GM10266 (cell line): ENCODE measurements around the gene ARMH3.
"Not testable (repeated sequence)": the region's sequence is repeated elsewhere in the genome, so short reads cannot be mapped to it uniquely, and the experiment has no call there.

Experiments used
- DNase-seq: peaks from one replicate; pipeline ENCODE4 v3.0.0; 2012; ENCODE audit errors: extremely low spot score
- TF ChIP-seq, protein P1 (sequence below): IDR thresholded peaks from 2 replicates; pipeline ENCODE4 v1.5.1; 2012; ENCODE audit warnings: mild to moderate bottlenecking, low read depth; ENCODE audit not compliant: control insufficient read depth, insufficient read depth; ENCODE audit errors: missing control alignments

Gene ARMH3

DNA sequence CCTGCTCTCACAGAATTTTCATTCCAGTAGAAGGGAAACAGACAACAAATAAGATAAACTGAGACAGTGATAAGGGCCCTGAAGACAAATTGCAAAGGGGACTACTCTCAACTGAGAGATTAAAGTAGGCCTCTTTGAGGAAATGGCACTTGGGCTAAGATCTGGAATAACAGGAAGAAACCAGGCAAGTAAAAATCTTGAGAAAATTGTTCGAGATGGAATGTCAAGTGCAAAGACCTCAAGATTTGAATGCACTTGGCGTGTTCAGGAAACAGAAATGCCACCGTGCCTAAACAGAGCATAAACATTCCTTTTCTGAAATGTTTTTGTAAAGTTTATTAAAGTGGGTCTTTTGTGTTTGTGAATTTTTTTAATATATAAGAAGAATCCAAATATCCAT lies 10.7 kb downstream of the ARMH3 start:
- TF ChIP-seq, protein P1, sequence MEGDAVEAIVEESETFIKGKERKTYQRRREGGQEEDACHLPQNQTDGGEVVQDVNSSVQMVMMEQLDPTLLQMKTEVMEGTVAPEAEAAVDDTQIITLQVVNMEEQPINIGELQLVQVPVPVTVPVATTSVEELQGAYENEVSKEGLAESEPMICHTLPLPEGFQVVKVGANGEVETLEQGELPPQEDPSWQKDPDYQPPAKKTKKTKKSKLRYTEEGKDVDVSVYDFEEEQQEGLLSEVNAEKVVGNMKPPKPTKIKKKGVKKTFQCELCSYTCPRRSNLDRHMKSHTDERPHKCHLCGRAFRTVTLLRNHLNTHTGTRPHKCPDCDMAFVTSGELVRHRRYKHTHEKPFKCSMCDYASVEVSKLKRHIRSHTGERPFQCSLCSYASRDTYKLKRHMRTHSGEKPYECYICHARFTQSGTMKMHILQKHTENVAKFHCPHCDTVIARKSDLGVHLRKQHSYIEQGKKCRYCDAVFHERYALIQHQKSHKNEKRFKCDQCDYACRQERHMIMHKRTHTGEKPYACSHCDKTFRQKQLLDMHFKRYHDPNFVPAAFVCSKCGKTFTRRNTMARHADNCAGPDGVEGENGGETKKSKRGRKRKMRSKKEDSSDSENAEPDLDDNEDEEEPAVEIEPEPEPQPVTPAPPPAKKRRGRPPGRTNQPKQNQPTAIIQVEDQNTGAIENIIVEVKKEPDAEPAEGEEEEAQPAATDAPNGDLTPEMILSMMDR = no peak
- DNase-seq = no peak

DNA sequence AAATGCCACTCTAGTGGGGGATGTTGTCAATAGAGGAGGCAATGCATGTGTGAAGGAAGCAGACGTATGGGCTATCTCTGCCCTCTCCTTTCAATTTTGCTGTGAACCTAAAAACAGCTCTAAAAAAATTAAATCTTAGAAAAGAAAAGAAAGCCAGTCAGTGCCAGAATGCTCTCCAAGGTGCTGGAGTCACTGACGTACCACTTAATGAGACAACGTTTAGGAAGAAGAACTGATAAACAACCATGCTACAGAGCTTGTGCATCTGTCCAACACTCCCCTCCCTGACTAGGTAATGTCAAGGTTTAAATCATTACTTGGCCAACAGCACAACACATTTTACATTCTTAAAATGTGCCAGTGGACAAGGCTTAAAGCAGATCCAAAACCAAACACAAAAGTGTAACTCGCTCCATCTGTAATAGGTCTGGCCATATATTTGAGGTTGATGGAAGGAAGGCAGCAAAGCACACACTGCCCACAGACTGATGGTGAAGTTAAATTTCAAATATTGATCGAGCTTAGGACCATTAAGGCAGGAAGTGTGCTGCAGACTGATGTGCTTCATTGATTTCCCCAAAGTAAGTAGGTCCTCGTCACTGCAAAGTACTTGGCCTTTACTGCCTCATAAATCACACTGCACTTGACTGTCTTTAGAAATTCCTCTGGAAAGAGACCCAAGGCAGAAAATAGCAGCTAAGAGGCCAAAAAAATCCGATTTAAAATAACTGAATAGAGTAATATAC lies 15.5 kb downstream of the ARMH3 start:
- TF ChIP-seq, protein P1 = no peak
- no peak for DNase-seq

DNA sequence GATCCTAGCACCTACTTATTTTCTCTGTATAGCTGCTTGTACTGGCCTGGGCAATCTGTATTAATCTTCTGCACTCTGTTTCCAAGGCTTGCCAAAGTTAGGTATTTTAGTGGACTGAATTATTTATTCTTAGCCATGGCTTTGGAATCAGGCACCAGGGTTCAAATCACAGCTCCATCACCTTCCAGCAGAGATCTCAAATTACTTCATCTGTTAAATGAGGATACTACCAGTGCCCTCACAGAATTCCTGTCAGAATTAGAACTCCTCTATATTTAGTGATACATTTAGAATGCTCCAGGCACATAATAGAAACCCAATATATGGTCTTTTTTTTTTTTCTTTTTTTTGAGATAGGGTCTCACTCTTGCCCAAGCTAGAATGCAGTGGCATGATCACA lies 17.6 kb downstream of the ARMH3 start:
- TF ChIP-seq, protein P1 = no peak
- DNase-seq = no peak

DNA sequence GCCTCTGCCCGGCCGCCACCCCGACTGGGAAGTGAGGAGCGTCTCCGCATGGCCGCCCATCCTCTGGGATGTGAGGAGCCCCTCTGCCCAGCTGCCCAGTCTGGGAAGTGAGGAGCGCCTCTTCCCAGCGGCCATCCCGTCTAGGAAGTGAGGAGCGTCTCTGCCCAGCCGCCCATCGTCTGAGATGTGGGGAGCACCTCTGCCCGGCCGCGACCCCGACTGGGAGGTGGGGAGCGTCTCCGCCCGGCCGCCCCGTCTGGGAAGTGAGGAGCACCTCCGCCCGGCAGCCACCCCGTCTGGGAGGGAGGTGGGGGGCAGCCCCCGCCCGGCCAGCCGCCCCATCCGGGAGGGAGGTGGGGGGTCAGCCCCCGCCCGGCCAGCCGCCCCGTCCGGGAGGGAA lies 20.2 kb downstream of the ARMH3 start:
- DNase-seq = not testable (repeated sequence)

DNA sequence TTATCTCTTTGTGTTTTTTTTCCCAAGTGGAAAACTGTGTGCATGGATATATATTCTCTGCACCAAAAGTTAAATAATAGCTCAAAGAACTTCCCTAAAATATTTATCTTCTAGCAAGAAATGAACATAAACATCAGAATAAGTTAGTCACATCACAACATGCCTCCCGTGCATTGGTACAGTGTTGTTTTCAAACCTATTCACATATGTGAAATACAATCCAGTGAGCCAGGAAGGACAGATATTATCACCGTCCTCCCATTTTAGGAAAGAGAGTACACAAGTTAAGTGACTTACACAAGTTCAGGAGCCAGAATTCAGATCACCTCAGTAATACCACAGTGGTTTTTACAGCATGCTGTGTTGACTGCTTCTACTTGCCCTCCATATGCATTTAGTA lies 22.2 kb downstream of the ARMH3 start:
- TF ChIP-seq, protein P1 = no peak
- DNase-seq = no peak

DNA sequence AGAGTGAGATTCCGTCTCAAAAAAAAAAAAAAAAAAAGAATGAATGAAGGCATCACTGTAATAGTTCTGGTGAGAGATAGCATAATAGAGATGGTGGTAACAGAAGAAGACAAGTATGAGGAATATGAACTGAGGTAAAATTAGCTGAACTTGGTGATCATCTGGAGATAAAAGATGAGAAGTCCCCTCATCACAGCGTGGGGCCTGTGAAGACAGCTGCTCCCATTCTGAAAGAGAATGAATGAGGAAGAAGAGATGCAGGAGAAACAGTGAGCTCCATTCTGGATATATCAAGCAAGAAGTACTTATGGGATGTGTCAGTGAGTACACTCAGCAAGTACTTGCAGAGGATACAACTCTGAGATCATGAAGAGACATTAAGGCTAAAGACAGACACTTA lies 28.7 kb downstream of the ARMH3 start:
- TF ChIP-seq, protein P1 = no peak
- DNase-seq = no peak

DNA sequence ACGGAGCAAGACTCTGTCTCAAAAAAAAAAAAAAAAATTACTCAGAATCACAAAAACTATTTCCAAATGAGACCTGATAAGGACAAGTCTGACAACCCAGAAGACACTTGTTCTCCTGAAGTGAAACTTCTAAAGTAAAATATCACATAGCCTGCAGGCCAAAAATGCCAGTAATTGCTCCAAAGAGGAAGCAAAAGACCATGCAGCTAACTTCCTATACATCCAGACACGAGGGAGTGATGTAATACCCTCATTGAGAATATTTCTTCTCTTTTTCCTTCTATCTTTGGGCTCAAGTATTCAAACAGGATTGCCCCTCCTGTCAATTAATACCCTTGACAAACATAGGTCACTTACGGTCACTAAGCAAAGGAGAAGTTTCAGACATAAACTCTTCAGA lies 31.2 kb downstream of the ARMH3 start:
- no peak for DNase-seq
- TF ChIP-seq, protein P1 = no peak

DNA sequence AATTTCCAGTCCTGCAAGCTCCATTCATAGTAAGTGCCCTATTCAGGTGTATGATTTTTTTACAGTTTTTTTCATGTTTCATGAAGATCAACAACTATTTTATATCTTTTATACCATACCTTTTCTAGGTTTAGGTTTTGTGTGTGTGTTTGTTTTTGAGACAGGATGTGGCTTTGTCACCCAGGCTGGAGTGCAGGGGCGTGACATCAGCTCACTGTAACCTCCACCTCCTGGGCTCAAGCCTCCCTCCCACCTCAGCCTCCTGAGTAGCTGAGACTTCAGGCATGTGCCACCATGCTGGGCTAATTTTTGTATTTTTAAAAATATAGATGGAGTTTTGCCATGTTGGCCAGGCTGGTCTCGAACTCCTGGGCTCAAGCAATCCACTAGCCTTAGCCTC lies 35.0 kb downstream of the ARMH3 start:
- TF ChIP-seq, protein P1 = no peak
- no peak for DNase-seq
